NCI-H1105 treated with DMSO at 0.1 percent for 48 hours (cell line): ENCODE data around the gene PADI3.

Experiments used
- DNase-seq: peaks from one replicate; lab custom pipeline; 2025; lab: John Stamatoyannopoulos, UW

The PADI3 gene, protein sequence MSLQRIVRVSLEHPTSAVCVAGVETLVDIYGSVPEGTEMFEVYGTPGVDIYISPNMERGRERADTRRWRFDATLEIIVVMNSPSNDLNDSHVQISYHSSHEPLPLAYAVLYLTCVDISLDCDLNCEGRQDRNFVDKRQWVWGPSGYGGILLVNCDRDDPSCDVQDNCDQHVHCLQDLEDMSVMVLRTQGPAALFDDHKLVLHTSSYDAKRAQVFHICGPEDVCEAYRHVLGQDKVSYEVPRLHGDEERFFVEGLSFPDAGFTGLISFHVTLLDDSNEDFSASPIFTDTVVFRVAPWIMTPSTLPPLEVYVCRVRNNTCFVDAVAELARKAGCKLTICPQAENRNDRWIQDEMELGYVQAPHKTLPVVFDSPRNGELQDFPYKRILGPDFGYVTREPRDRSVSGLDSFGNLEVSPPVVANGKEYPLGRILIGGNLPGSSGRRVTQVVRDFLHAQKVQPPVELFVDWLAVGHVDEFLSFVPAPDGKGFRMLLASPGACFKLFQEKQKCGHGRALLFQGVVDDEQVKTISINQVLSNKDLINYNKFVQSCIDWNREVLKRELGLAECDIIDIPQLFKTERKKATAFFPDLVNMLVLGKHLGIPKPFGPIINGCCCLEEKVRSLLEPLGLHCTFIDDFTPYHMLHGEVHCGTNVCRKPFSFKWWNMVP

DNA sequence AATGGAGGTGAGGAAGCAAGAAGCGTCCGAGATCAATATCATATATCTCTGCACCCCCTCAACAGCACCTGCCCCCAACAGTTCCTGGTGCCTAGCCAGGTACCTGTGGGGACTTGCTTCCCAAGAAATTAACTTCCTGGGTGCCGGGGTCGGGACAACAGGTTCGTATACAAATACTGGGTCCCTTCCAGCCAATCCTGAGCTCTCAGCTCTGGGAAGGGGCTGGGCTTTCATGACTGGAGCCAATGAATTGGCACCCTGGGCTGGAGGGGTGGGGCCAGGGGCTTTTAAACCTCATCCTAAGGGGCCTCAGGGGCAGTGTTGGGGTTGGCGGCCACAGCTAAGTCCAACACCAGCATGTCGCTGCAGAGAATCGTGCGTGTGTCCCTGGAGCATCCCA lies at the start of gene PADI3:
TSS of gene PADI3 (plus strand) at position 318 of the 400 bp plus-strand sequence. CDS start at position 358, 40 bp downstream.
- DNase-seq = no peak

DNA sequence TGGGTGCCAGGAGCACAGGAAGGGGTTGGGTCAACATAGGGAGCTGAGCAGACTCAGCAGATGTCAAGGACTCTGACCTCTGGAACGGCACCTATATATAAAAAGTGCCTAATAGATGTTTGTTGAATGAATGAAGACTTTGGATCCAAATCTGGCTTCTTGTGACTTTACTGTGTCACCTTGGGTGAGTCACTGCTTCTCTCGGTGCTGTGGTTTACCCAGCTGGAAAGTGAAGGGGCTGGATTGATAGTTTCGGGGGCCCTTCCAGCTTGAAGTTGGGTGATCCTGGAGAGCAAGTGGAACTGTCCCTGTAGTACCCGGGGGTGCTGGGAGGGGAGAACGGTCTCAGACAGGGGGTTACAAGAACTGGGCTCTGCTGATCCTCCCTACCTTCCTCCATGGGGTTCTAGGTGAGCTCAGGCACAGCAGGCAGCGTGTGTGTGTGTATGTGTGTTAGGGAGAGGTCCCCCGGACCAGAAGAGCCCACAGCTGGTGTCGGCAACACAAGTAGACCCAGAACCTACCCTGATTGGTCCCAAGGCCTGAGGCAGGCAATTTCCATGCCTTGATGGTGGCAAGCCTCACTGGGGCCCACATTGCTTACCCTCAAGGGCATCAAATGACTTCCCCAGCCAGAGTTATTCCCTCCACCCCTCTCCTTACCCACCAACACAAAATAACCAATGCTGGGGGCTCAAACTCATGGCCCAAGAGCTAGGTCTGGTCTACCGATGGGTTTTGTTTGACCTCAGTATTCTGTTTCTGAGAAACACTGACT lies 49.4 kb upstream of the PADI3 start:
- no peak for DNase-seq

DNA sequence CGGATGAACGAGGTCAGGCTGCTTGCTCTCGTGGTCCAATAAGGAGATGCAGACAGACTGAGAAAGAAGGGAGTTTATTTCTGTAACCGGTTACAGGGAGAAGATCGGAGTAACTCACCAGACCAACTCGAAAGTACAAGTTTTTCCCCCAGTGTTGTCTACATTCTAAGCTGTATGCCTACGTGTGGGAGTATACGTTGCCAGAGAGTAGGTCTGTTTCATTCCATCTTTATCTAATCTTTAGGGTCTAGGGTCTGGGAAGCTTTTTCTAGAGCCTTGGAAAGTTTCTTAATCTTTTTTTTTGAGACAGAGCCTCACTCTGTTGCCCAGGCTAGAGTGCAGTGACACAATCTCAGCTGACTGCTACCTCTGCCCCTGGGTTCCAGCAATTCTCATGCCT lies 48.7 kb upstream of the PADI3 start:
- no peak for DNase-seq

DNA sequence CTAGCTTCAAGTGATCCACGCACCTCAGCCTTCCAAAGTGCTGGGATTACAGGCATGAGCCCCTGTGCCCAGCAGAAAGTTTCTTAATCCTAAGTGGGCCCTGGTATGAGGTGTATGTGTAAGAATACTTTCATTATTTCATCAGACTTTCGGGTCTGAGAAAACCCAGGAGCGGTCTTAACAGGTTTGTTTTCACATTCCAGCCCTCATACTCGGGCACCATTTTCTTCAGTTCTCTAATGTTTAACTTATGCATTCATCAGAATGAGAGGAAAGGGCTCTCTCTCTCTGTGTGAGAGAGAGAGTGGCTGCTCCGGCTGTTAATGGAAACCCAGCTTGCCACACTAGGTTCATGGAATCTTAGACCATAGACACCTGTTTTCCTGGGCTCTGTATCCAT lies 48.1 kb upstream of the PADI3 start:
- DNase-seq = no peak

DNA sequence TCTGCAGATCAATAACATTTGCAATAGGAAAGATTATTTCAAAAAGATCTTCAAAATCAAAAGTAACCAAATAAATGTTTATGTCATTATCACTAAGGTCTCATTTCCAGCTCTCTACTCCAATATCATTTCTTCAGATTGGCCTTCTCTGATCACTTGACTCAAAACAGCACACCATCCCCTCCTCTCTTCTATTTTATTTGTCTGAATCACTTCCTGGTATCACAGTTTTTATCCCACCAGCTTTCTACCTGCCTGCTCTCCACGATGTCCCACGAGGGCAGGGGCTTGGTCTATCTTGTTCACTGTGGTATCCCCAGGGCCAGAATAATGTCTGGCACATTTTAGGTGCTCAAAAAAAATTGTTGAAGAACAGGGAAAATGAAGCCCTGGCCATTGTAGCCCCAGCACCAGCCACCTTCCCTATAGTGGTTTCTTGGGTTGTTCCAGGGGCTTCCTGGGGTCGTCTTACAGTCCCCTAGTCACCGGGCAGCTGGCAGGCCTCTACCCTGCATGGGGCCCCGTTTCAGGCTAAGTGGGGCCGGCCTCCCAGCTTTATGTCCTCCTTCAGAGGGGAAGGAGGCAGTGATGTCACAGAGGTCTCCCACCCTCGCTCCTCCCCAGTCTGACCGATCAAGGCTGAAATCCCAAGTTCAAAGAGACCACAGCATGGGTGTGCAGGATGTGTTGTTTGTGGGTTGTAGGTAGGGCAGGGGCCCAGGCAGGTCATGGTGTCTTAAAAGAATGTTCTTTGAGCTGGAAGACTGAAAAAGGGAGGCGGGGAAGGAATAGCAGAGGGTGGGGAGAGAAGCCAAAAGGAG lies 47.5 kb upstream of the PADI3 start:
- DNase-seq = no peak

DNA sequence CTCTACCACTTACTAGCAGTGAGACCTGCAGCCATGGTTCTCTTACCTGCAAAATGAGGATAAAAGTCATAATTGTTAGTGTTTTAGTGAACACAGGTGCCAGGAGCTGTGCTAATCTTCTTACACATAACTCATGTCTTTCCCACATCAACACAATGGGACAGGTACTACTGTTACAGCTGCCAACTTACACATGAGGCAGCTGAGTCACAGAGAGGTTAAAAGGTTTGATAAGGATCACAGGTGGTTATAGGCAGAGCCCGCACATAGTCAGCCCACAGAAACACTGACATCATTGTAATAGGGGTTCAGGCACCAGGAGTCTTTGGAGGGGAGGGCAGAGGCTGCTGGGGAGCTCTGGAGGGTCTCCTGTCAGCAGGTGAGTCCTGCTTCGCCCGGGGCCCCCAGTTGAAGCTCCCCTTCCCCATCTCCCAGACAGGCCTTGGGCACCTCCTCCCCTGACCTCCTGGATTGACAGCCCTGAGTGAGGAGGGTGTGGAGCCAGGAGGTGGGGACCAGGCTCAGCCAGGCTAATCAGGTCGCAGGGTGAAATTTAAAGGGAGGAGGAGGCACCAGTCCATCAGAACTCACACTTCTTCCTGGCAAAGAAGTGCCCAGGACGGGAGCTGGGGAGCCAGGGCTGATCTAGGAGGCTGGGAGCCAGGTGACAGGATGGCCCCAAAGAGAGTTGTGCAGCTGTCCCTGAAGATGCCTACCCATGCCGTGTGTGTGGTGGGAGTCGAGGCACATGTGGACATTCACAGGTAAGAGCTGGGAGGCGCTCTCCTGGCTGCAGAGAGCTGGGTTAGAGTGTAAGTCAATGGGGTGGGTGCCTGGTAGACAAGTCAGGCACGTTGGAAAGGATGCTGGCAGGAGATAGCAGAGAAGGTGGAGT lies 44.1 kb upstream of the PADI3 start, which contains the start of gene PADI1:
TSS of gene PADI1 (plus strand) at position 583 of the 895 bp plus-strand sequence. CDS start at position 673, 90 bp downstream.
- DNase-seq = no peak

DNA sequence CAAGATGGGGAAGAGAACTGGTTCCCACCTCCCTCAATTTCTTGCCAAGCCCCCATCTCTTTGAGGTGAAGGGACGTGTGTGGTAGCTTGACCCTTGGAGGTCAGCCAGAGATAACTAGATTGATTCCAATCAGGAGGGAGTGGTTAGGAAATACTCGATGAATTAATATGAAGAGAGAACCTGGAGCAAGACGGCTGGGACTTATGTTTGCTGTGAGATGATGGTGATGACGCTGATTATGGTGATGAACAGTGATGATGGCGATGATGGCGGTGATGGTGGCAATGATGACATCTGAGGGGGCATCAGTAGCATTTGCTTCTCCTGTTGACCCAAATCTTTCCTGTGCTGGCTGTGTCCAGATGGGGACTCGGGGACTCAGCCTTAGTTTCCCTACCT lies 43.2 kb upstream of the PADI3 start:
- no peak for DNase-seq

DNA sequence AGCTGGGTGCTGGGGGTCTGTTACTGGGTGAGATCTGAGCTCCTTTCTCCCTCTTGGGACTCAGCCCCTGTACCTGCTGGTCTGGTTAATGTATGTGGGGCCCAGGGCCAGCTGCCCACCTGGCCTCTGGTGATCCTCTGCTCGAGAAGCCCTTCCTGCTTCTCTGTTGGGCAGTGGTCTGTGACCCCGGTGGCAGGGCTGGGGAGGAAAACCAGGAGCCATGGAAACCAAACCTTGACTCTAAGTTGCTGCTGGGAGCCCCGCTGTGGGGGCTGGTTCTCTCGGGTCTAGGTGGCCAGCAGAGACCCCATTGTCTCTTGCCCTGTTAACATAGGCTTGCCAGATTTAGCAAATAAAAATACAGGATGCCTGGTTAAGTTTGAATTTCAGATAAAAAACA lies 42.7 kb upstream of the PADI3 start:
- no peak for DNase-seq

DNA sequence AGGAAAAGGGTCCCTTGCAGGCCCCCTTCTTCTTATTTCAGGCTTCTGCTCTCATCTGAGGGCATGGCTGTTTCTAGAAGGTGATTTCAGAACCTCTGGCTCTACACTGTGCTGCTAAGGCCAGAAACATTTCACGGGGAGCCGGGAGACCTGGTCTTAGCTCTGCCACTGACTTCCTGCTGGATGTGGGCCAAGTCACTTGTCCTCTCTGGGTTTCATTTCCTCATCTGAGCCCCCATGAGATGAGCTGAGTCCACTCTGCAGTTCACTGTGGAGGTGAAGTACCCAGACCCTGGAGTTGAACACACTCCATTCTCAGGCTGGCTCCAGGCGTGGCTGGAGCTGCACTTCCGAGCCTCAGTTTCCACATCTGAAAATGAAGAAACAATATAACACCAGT lies 41.9 kb upstream of the PADI3 start:
- DNase-seq = no peak

DNA sequence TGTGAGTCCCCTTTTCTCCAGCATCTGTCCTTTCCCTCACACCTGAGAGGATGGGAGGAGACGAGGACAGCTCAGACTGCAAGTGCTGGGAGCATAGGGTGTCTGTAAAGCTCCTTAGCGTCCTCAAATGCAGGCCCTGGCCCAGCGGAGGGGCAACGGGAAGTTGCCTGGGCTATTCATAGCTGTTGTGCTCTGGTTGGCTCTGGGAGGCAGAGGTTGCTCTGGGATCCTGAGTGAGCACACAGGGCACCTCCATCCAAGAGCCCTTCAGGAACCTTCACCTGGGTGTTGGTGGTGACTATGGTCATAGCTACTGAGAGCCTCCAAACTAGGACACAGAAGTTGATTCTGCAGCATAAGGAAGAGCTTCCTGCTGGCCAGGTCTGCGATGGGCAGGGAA lies 41.4 kb upstream of the PADI3 start:
- DNase-seq = no peak

DNA sequence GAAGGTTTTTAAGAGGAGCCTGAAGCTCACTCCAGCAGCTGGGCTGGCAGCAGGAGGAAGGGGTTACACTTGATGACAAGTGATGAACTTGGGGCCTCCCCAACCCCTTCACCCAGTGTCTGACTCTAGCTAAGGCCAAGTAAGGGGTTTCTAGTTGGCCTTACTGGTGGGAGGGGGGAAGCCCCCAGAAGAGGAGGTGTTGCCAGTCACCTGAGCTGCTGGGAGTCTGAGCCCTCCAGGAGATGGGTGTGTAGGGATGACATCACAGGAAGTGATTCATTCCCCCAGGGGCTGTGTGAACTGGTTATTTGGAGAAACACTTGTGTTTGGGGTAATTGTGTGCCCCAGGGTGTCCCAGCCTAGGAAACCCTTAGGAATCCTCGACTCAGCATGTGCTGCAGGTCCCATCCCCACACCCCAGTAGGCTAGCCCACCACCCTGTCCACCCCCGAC lies 40.9 kb upstream of the PADI3 start:
- DNase-seq = no peak

DNA sequence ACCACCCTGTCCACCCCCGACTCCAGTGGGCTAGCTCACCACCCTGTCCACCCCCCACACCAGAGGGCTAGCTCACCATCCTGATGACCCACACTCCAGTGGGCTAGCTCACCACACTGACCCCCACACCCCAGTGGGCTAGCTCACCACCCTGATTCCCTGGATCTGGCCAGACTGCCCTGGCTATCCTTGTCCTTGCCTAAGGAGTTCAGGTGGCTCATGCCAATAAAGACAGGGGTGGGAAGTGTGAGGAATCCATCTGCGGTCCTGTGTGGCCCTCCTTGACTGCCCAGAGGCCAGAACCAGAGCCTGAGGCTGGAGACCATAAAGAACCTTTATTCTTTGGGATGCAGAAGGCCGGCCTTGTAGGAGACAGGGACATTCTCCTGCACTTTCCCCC lies 40.4 kb upstream of the PADI3 start:
- no peak for DNase-seq

DNA sequence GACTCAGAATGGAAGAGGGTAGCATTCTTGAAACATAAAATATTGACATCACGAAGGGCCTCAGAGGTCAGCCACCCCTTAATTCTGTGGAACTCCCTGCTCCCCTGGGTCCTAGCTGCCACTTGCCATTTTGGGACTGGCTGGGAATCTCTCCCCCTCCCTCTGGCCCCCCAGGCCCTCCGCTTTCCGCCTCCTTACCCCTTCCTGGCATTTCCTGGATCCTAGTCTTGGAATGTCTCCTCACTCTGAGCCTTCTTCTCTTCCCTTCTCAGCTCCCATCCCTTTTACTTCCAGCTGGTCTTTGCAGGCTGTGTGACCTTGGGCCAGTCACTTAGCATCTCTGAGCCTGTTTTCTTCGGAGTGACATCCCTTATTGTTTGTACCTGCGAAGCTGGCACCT lies 39.5 kb upstream of the PADI3 start:
- no peak for DNase-seq

DNA sequence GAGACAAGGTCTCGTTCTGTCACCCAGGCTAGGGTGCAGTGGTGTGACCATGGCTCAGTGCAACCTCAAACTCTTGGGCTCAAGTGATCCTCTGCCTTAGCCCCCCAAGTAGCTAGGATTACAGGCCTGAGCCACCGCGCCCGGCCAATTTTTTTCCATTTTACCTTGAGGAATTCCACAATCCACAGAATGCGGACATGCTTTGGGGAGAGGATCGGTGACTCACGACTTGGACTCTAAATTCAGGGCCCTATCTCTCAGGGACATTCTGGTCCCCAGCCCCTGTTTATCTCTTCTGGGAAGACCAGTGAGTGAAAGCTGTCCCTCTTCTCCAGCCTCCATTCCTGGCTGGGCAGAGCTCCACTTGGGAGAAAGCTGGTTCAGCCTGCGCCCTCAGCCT lies 38.7 kb upstream of the PADI3 start:
- DNase-seq = no peak

DNA sequence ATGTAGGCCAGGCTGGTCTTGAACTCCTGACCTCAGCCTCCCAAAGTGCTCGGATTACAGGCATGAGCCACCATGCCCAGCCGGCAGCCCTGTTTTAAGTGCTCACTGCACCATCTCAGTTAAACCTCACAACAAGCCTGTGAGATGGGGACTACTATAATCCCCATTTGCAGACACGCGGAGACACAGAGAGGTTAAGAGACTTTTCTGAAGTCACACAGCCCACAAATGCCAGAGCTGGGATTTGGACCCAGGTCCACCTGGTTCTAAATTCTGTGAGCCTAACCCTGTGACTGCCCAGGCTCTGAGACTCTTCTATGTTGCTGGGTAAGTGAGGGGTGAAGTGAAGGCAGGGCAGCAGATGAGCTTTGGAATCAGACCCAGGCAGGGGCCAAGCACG lies 37.5 kb upstream of the PADI3 start:
- DNase-seq = no peak

DNA sequence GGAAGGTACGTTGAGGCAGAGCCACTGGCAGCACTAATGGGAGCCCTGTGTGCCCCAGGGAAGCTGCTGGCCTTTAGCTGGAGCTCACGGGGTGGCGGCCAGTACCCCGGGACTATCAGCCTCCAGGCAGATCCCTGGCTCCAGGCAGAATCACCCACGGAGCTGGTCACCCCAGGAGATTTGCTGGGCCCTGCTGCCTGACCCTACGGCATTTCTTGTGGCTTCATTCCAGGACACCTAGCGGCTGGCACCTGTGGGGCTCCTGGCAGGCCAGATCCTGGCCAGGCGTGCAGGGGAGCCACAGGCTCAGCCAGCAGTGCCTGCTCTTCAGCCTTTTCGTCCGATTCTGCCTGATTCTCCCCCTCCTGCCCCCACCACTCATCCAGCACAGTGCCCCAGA lies 36.9 kb upstream of the PADI3 start:
- DNase-seq = no peak

DNA sequence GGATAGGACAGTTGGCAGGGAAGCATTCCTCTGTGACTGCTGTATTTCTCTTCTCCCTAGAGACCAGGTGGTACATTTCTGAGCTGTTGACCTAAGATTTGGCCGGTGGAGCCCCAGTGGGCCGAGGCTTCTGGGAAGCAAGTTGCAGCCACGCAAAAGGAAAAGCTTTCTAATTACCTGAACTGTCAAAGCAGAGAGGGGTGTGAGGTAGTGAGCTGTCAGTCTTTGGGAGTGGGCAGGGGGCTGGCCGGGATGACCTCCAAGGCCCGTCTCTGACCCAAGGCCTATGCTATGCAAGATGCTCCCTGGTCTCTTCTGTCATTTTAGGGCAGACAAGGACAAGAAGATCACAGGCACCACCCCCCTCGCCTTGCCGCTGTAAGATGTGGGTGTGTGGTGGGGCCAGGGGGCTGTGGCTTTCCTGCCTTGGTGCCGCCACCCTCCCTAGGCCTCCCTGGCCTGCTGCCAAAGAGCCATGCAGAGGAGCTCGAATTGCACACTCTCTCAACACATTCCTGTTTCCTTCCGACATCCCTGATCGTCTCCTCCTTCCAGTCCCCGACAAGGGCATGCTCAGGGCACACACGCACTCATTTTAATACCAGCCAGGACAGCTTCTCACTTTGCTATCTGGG lies 36.3 kb upstream of the PADI3 start:
- DNase-seq = peak; percentile 31

DNA sequence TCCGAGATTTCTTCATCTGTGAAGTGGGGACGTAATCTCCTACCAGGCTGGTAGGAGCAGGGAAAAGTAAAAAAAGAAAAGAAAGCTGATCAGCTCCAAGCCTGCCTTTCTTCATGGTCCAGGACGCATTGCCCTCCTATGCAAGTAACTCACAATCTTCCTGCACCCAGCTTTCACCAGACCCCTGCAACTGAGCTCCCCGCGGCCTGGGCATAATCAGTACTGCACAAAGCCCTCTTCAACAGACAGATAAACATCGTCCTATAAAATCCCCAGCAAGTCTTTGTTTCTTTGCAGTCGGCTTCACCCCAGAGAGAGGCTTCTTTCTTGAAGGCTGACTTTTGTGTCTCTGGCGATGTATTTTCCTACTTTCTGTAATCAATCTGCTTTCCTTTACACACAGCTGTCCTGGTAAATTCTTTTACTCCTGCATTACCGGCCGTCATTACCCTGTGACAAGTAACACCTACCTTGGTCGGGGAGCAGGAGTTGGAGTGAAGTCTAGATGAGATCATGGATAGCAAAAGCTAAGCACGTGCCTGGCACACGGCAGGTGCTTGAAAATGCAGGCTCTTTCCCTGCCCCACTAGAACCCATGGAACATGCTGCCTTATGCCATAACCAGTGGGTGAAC lies 35.6 kb upstream of the PADI3 start:
- DNase-seq = no peak

DNA sequence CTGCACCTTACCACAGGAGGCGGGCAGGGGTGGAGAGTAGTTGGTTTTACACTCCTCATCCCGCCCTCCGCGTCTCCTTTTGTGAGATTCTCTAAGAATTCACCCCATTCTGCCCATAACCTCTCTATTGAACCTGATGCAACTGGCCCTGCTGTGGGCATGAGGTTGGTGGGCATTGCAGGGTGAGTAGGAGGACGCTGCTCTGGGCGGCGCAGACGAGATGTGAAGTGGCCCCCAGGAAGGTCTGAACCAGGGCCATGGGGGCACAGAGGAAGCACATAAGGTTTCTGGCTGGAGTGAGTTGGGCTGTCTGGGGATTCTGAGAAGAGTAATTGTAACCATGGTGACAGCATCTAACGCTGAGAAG lies 35.1 kb upstream of the PADI3 start:
- DNase-seq = no peak
